HG03432 (cell line): Measurements from ENCODE around the gene WNT4.

Experiments
- ATAC-seq: cut with Tn5 transposase; IDR thresholded peaks from one replicate; pipeline ENCODE4 v1.9.1; 2021; ENCODE audit warnings: mild to moderate bottlenecking, moderate library complexity; ENCODE audit not compliant: unreplicated experiment

The WNT4 gene

GRCh38 chr1:22089134-22089571 lies 53.7 kb downstream of the WNT4 start:
- no peak for ATAC-seq

GRCh38 chr1:22088331-22088730 lies 54.6 kb downstream of the WNT4 start:
- no peak for ATAC-seq

- ATAC-seq = no peak
These were observed 62.7 kb downstream of the WNT4 start for GRCh38 chr1:22080191-22080590.

GRCh38 chr1:22078133-22078532 lies 64.8 kb downstream of the WNT4 start:
- ATAC-seq = no peak

GRCh38 chr1:22077728-22078127 lies 65.2 kb downstream of the WNT4 start:
- no peak for ATAC-seq

GRCh38 chr1:22076346-22076745 lies 66.6 kb downstream of the WNT4 start:
- ATAC-seq = no peak

GRCh38 chr1:22075718-22076117 lies 67.2 kb downstream of the WNT4 start:
- no peak for ATAC-seq

- no peak for ATAC-seq
These were observed 68.1 kb downstream of the WNT4 start for GRCh38 chr1:22074803-22075202.

GRCh38 chr1:22071511-22071910 lies 71.4 kb downstream of the WNT4 start:
- no peak for ATAC-seq
